ENCODE measurements around the gene RHOBTB3.
"Not testable (repeated sequence)": the region's sequence is repeated elsewhere in the genome, so short reads cannot be mapped to it uniquely, and the experiment has no call there.

RHOBTB3 gene

GRCh38 chr5:95826949-95827891, 96.1 kb downstream of the RHOBTB3 start:
- no peak for DNase-seq (ENCODE audit: extremely low read depth, low read depth)
- no peak for TF ChIP-seq CTCF (IDR thresholded peaks at IDR 0.05; ENCODE audit: low read depth, low read length)

- TF ChIP-seq CTCF (IDR thresholded peaks at IDR 0.05; ENCODE audit: low read depth, low read length), result no peak
- DNase-seq (ENCODE audit: extremely low read depth, low read depth), result no peak
Measured at GRCh38 chr5:95827892-95828246, 96.7 kb downstream of the RHOBTB3 start.

- no peak for DNase-seq (ENCODE audit: extremely low read depth, low read depth)
- TF ChIP-seq CTCF (IDR thresholded peaks at IDR 0.05; ENCODE audit: low read depth, low read length), result no peak
Measured at GRCh38 chr5:95830226-95830625, 99.1 kb downstream of the RHOBTB3 start.

- TF ChIP-seq CTCF (IDR thresholded peaks at IDR 0.05; ENCODE audit: low read depth, low read length), result no peak
- no peak for DNase-seq (ENCODE audit: extremely low read depth, low read depth)
Measured at GRCh38 chr5:95832664-95833063, 101.5 kb downstream of the RHOBTB3 start.

GRCh38 chr5:95835682-95836385, 104.7 kb downstream of the RHOBTB3 start:
- no peak for DNase-seq (ENCODE audit: extremely low read depth, low read depth)
- no peak for TF ChIP-seq CTCF (IDR thresholded peaks at IDR 0.05; ENCODE audit: low read depth, low read length)

GRCh38 chr5:95836544-95836943, 105.4 kb downstream of the RHOBTB3 start:
- no peak for TF ChIP-seq CTCF (IDR thresholded peaks at IDR 0.05; ENCODE audit: low read depth, low read length)
- DNase-seq (ENCODE audit: extremely low read depth, low read depth), result no peak

GRCh38 chr5:95836971-95837370, 105.8 kb downstream of the RHOBTB3 start:
- DNase-seq (ENCODE audit: extremely low read depth, low read depth), result not testable (repeated sequence)
